Measurements from ENCODE around the gene CLSTN2. TPM values are rescaled to one million over a fixed set of nuclear protein-coding genes. Genes with fewer than 3 reads are reported as not detected.

Gene CLSTN2
- total RNA-seq, 2 experiments from 2014 or later, result 0.08 TPM; not detected in 1

GRCh38 chr3:140508550-140508949 is 573.6 kb downstream of the CLSTN2 start:
- Mint-ChIP-seq H3K27me3 (peaks cover 5% of the 10 kb centered on the region), H3K27ac (no peak overlapping the region), H3K36me3 (no peaks in the 10 kb centered on the region), H3K9me3 (peaks cover 2% of the 10 kb centered on the region), H3K4me3 (no peak overlapping the region), H3K4me1 (peaks cover 3% of the 10 kb centered on the region)
- no peak for DNase-seq

- no peak overlapping the region for H3K27ac Mint-ChIP-seq
- H3K9me3 Mint-ChIP-seq, result peaks cover 2% of the 10 kb centered on the region
- DNase-seq, result no peak
- H3K36me3 Mint-ChIP-seq, result no peaks in the 10 kb centered on the region
- peaks cover 3% of the 10 kb centered on the region for H3K4me1 Mint-ChIP-seq
- no peak overlapping the region for H3K4me3 Mint-ChIP-seq
- peaks cover 5% of the 10 kb centered on the region for H3K27me3 Mint-ChIP-seq
Observed at GRCh38 chr3:140509534-140509933, 574.5 kb downstream of the CLSTN2 start.

- Mint-ChIP-seq H3K27ac (no peak overlapping the region), H3K36me3 (no peaks in the 10 kb centered on the region), H3K27me3 (peaks cover 11% of the 10 kb centered on the region), H3K4me1 (peaks cover 3% of the 10 kb centered on the region), H3K4me3 (no peak overlapping the region), H3K9me3 (peaks cover 4% of the 10 kb centered on the region)
- no peak for DNase-seq
Observed at GRCh38 chr3:140510303-140510861, 575.4 kb downstream of the CLSTN2 start.

GRCh38 chr3:140521751-140522445 is 586.9 kb downstream of the CLSTN2 start:
- Mint-ChIP-seq H3K27ac (no peak overlapping the region), H3K27me3 (peaks cover 44% of the 10 kb centered on the region), H3K4me1 (no peaks in the 10 kb centered on the region), H3K9me3 (peaks cover 17% of the 10 kb centered on the region), H3K36me3 (no peaks in the 10 kb centered on the region), H3K4me3 (no peak overlapping the region)
- DNase-seq, result no peak

GRCh38 chr3:140522653-140523380 is 587.8 kb downstream of the CLSTN2 start:
- Mint-ChIP-seq H3K4me3 (no peak overlapping the region), H3K9me3 (peaks cover 12% of the 10 kb centered on the region), H3K36me3 (no peaks in the 10 kb centered on the region), H3K27me3 (peaks cover 44% of the 10 kb centered on the region), H3K4me1 (no peaks in the 10 kb centered on the region), H3K27ac (no peak overlapping the region)
- DNase-seq, result no peak

GRCh38 chr3:140523600-140523999 is 588.6 kb downstream of the CLSTN2 start:
- Mint-ChIP-seq H3K36me3 (no peaks in the 10 kb centered on the region), H3K27me3 (peaks cover 39% of the 10 kb centered on the region), H3K9me3 (peaks cover 10% of the 10 kb centered on the region), H3K4me3 (no peak overlapping the region), H3K4me1 (no peaks in the 10 kb centered on the region), H3K27ac (no peak overlapping the region)
- no peak for DNase-seq

GRCh38 chr3:140527156-140527555 is 592.2 kb downstream of the CLSTN2 start:
- H3K9me3 Mint-ChIP-seq, result peaks cover 2% of the 10 kb centered on the region
- H3K4me3 Mint-ChIP-seq, result no peak overlapping the region
- no peak for DNase-seq
- H3K27me3 Mint-ChIP-seq, result peaks cover 26% of the 10 kb centered on the region
- no peaks in the 10 kb centered on the region for H3K36me3 Mint-ChIP-seq
- no peaks in the 10 kb centered on the region for H3K4me1 Mint-ChIP-seq
- H3K27ac Mint-ChIP-seq, result no peak overlapping the region

- no peak overlapping the region for H3K4me3 Mint-ChIP-seq
- no peak for DNase-seq
- no peak overlapping the region for H3K27ac Mint-ChIP-seq
- H3K36me3 Mint-ChIP-seq, result no peaks in the 10 kb centered on the region
- H3K9me3 Mint-ChIP-seq, result peaks cover 2% of the 10 kb centered on the region
- H3K4me1 Mint-ChIP-seq, result no peaks in the 10 kb centered on the region
- H3K27me3 Mint-ChIP-seq, result peaks cover 18% of the 10 kb centered on the region
Observed at GRCh38 chr3:140529096-140529495, 594.1 kb downstream of the CLSTN2 start.

GRCh38 chr3:140529558-140529957 is 594.6 kb downstream of the CLSTN2 start:
- H3K4me3 Mint-ChIP-seq, result no peak overlapping the region
- no peaks in the 10 kb centered on the region for H3K36me3 Mint-ChIP-seq
- H3K27me3 Mint-ChIP-seq, result peaks cover 17% of the 10 kb centered on the region
- no peak for DNase-seq
- peaks cover 2% of the 10 kb centered on the region for H3K9me3 Mint-ChIP-seq
- H3K27ac Mint-ChIP-seq, result no peak overlapping the region
- H3K4me1 Mint-ChIP-seq, result no peaks in the 10 kb centered on the region

- Mint-ChIP-seq H3K27me3 (peaks cover 16% of the 10 kb centered on the region), H3K27ac (no peak overlapping the region), H3K9me3 (peaks cover 3% of the 10 kb centered on the region), H3K36me3 (no peaks in the 10 kb centered on the region), H3K4me3 (no peak overlapping the region), H3K4me1 (no peaks in the 10 kb centered on the region)
- DNase-seq, result no peak
Observed at GRCh38 chr3:140530131-140530530, 595.1 kb downstream of the CLSTN2 start.

- peaks cover 3% of the 10 kb centered on the region for H3K9me3 Mint-ChIP-seq
- DNase-seq, result no peak
- no peak overlapping the region for H3K4me3 Mint-ChIP-seq
- H3K27me3 Mint-ChIP-seq, result peaks cover 11% of the 10 kb centered on the region
- no peaks in the 10 kb centered on the region for H3K36me3 Mint-ChIP-seq
- no peaks in the 10 kb centered on the region for H3K4me1 Mint-ChIP-seq
- no peak overlapping the region for H3K27ac Mint-ChIP-seq
Observed at GRCh38 chr3:140530603-140531002, 595.6 kb downstream of the CLSTN2 start.

GRCh38 chr3:140532793-140533330 is 597.9 kb downstream of the CLSTN2 start:
- Mint-ChIP-seq H3K27ac (no peak overlapping the region), H3K9me3 (peaks cover 2% of the 10 kb centered on the region), H3K4me3 (no peak overlapping the region), H3K36me3 (no peaks in the 10 kb centered on the region), H3K4me1 (no peaks in the 10 kb centered on the region), H3K27me3 (peaks cover 6% of the 10 kb centered on the region)
- no peak for DNase-seq

GRCh38 chr3:140536926-140537726 is 602.1 kb downstream of the CLSTN2 start:
- Mint-ChIP-seq H3K27me3 (peaks cover 6% of the 10 kb centered on the region), H3K4me1 (no peaks in the 10 kb centered on the region), H3K9me3 (peaks cover 2% of the 10 kb centered on the region), H3K36me3 (no peaks in the 10 kb centered on the region), H3K27ac (no peak overlapping the region), H3K4me3 (no peak overlapping the region)
- no peak for DNase-seq

- H3K4me1 Mint-ChIP-seq, result no peaks in the 10 kb centered on the region
- H3K27ac Mint-ChIP-seq, result no peak overlapping the region
- H3K27me3 Mint-ChIP-seq, result peaks cover 6% of the 10 kb centered on the region
- peaks cover 2% of the 10 kb centered on the region for H3K9me3 Mint-ChIP-seq
- no peak overlapping the region for H3K4me3 Mint-ChIP-seq
- H3K36me3 Mint-ChIP-seq, result no peaks in the 10 kb centered on the region
- no peak for DNase-seq
Observed at GRCh38 chr3:140537727-140538082, 602.7 kb downstream of the CLSTN2 start.

- no peaks in the 10 kb centered on the region for H3K9me3 Mint-ChIP-seq
- no peak overlapping the region for H3K4me3 Mint-ChIP-seq
- H3K27me3 Mint-ChIP-seq, result no peaks in the 10 kb centered on the region
- no peak for DNase-seq
- no peak overlapping the region for H3K27ac Mint-ChIP-seq
- H3K4me1 Mint-ChIP-seq, result no peaks in the 10 kb centered on the region
- H3K36me3 Mint-ChIP-seq, result no peaks in the 10 kb centered on the region
Observed at GRCh38 chr3:140540262-140540661, 605.3 kb downstream of the CLSTN2 start.

All from activated naive CD8-positive, alpha-beta T cell treated with anti-CD3 and anti-CD28 coated beads for 36 hours (primary cell).